ENCODE results near the gene BID. TPM values are rescaled to one million over a fixed set of nuclear protein-coding genes. Genes with fewer than 3 reads are reported as not detected.

BID gene
- total RNA-seq, 1 experiment from 2014 or later = 52.6 TPM

Other genes starting within 250 kb of the BID start
- 0.66 and 0.81 TPM in 2 replicates for gene SLC25A18, start 211.0 kb downstream of the BID start, total RNA-seq (2014; rRNA removed; shearing (Covaris generic))
- gene ATP6V1E1, start 145.7 kb downstream of the BID start, total RNA-seq (2014; rRNA removed; shearing (Covaris generic)) = 109 and 123 TPM in 2 replicates
- gene BCL2L13, start 135.7 kb downstream of the BID start, total RNA-seq (2014; rRNA removed; shearing (Covaris generic)) = 53.5 and 67.5 TPM in 2 replicates